HG02623 (cell line): Measurements from ENCODE around the gene PC.
"Not testable (repeated sequence)": the region's sequence is repeated elsewhere in the genome, so short reads cannot be mapped to it uniquely, and the experiment has no call there.

Experiments used
- ATAC-seq: cut with Tn5 transposase; IDR thresholded peaks from one replicate; pipeline ENCODE4 v1.9.1; 2021; ENCODE audit warnings: moderate library complexity; ENCODE audit not compliant: unreplicated experiment

The PC gene

DNA sequence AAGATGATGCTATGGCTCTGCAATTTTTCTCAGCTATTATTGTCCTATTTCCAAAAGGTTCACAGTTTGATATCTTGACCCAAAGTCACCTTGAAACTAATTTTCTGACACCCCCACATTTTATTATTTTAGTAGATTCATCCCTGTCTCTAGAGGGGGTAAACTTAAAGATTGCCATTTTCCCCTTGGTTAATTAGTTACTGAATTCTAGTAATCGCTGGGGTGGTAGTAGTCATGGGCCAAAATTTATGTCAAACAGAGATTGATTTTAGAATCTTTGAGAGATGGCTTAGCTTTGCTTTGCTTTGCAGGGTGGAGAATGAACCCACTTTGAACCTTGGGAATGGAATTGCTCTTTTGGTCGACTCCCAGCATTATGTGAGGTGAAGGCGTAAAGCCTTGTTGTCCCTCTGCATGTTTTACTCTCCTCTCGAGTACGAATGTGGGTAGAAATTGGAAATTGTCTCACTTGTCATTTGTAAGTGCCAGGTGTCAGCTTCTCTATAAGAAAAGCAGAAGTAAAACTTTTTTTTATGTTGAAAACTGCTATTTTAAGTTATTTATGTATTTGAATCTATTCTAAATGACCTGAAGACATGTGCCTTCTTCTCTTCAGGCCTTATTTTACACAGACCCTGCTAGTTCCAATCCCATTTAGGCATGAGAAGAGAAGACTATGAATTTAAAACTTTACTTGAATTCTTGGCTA, 157.3 kb downstream of the PC start:
- ATAC-seq: peak; percentile 58

DNA sequence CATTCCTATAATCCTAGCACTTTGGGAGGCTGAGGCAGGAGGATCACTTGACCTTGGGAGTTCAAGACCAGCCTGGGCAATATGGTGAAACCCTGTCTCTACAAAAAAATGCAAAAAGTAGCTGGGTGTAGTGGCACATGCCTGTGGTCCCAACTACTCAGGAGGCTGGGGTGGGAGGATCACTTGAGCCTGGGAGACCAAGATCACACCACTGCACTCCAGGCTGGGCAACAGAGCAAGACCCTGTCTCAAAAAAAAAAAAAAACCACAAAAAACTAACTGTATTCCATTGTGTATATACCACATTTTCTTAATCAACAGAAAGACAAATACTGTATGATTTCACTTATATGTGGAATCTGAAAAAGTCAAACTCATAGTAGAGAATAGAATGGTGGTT, 158.4 kb downstream of the PC start:
- not testable (repeated sequence) for ATAC-seq
